HG03571 (cell line): ENCODE measurements around the gene SLC32A1.

Source experiments
- ATAC-seq: cut with Tn5 transposase; IDR thresholded peaks from one replicate; pipeline ENCODE4 v1.9.1; 2021; ENCODE audit not compliant: unreplicated experiment

Gene SLC32A1

GRCh38 chr20:38723848-38724625 lies at the start of gene SLC32A1:
Gene SLC32A1 (plus strand): TSS chr20:38724486. CDS start chr20:38724725, 239 bp downstream.
- no peak for ATAC-seq

- ATAC-seq, result no peak
These were observed 49.5 kb upstream of the SLC32A1 start for GRCh38 chr20:38674765-38675133.

GRCh38 chr20:38676576-38676975 lies 47.7 kb upstream of the SLC32A1 start:
- no peak for ATAC-seq

- ATAC-seq, result no peak
These were observed 43.6 kb upstream of the SLC32A1 start for GRCh38 chr20:38680500-38681306.

GRCh38 chr20:38685271-38685670 lies 39.0 kb upstream of the SLC32A1 start:
- no peak for ATAC-seq

GRCh38 chr20:38685853-38686473 lies 38.3 kb upstream of the SLC32A1 start:
- no peak for ATAC-seq

- no peak for ATAC-seq
These were observed 31.6 kb upstream of the SLC32A1 start for GRCh38 chr20:38692436-38693411.

- no peak for ATAC-seq
These were observed 27.0 kb upstream of the SLC32A1 start for GRCh38 chr20:38697306-38697705.

GRCh38 chr20:38698541-38698940 lies 25.7 kb upstream of the SLC32A1 start:
- no peak for ATAC-seq

- ATAC-seq, result no peak
These were observed 24.1 kb upstream of the SLC32A1 start for GRCh38 chr20:38700141-38700540.

GRCh38 chr20:38700926-38701325 lies 23.4 kb upstream of the SLC32A1 start:
- ATAC-seq, result no peak

GRCh38 chr20:38703526-38703925 lies 20.8 kb upstream of the SLC32A1 start:
- ATAC-seq, result no peak

GRCh38 chr20:38704136-38704535 lies 20.1 kb upstream of the SLC32A1 start:
- no peak for ATAC-seq

- no peak for ATAC-seq
These were observed 17.8 kb upstream of the SLC32A1 start for GRCh38 chr20:38706509-38706908.

GRCh38 chr20:38714308-38714707 lies 10.0 kb upstream of the SLC32A1 start:
- ATAC-seq, result no peak

GRCh38 chr20:38715646-38716045 lies 8.6 kb upstream of the SLC32A1 start:
- no peak for ATAC-seq

GRCh38 chr20:38722683-38723016 lies 1.6 kb upstream of the SLC32A1 start:
- no peak for ATAC-seq

- no peak for ATAC-seq
These were observed 1.1 kb upstream of the SLC32A1 start for GRCh38 chr20:38723017-38723847.

- ATAC-seq, result no peak
These were observed 401 bp downstream of the SLC32A1 start for GRCh38 chr20:38724626-38725147.
